ENCODE results near the gene INSR.
A peak's percentile ranks its signal among the peaks of the same experiment; 100 is the strongest.

The INSR gene

GRCh38 chr19:7267792-7268704 is 26.2 kb downstream of the INSR start:
- no peak for DNase-seq (ENCODE audit: low read depth)
- H3K4me3 ChIP-seq (ENCODE audit: low read depth, low read length): no peak overlapping the region
- TF ChIP-seq, protein P1, sequence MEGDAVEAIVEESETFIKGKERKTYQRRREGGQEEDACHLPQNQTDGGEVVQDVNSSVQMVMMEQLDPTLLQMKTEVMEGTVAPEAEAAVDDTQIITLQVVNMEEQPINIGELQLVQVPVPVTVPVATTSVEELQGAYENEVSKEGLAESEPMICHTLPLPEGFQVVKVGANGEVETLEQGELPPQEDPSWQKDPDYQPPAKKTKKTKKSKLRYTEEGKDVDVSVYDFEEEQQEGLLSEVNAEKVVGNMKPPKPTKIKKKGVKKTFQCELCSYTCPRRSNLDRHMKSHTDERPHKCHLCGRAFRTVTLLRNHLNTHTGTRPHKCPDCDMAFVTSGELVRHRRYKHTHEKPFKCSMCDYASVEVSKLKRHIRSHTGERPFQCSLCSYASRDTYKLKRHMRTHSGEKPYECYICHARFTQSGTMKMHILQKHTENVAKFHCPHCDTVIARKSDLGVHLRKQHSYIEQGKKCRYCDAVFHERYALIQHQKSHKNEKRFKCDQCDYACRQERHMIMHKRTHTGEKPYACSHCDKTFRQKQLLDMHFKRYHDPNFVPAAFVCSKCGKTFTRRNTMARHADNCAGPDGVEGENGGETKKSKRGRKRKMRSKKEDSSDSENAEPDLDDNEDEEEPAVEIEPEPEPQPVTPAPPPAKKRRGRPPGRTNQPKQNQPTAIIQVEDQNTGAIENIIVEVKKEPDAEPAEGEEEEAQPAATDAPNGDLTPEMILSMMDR (IDR thresholded peaks at IDR 0.05; ENCODE audit: control insufficient read depth, extremely low read depth, insufficient read depth): no peak

- TF ChIP-seq, protein P1 (IDR thresholded peaks at IDR 0.05; ENCODE audit: control insufficient read depth, extremely low read depth, insufficient read depth): no peak
- no peak overlapping the region for H3K4me3 ChIP-seq (ENCODE audit: low read depth, low read length)
- DNase-seq (ENCODE audit: low read depth): no peak
These were observed 27.4 kb downstream of the INSR start for GRCh38 chr19:7266832-7267231.

GRCh38 chr19:7265963-7266362 is 28.3 kb downstream of the INSR start:
- no peak overlapping the region for H3K4me3 ChIP-seq (ENCODE audit: low read depth, low read length)
- peak; percentile 87 for DNase-seq (ENCODE audit: low read depth)
- TF ChIP-seq, protein P1 (IDR thresholded peaks at IDR 0.05; ENCODE audit: control insufficient read depth, extremely low read depth, insufficient read depth): no peak

DNA sequence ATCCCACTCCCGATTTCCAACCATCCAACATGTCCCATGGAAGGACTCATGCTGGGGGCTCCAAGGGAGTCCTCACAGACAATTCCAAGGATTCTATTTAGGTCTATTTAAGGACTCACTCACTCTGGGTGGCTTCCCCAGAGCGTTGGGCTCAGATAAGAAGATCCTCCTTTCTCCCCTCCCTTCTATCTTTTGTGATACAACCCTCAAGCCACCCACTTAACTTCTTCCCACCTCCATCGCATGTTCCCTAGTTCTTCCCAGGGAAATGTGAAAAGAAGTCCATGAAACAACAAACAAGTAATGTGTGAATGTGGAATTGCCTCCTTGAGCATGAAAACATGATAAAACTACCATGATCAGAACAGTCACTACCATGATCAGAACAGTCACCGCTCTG is 29.4 kb downstream of the INSR start:
- DNase-seq (ENCODE audit: low read depth): no peak
- TF ChIP-seq, protein P1 (IDR thresholded peaks at IDR 0.05; ENCODE audit: control insufficient read depth, extremely low read depth, insufficient read depth): no peak
- no peak overlapping the region for H3K4me3 ChIP-seq (ENCODE audit: low read depth, low read length)

GRCh38 chr19:7263521-7263920 is 30.7 kb downstream of the INSR start:
- DNase-seq (ENCODE audit: low read depth): no peak
- no peak overlapping the region for H3K4me3 ChIP-seq (ENCODE audit: low read depth, low read length)
- TF ChIP-seq, protein P1 (IDR thresholded peaks at IDR 0.05; ENCODE audit: control insufficient read depth, extremely low read depth, insufficient read depth): no peak

DNA sequence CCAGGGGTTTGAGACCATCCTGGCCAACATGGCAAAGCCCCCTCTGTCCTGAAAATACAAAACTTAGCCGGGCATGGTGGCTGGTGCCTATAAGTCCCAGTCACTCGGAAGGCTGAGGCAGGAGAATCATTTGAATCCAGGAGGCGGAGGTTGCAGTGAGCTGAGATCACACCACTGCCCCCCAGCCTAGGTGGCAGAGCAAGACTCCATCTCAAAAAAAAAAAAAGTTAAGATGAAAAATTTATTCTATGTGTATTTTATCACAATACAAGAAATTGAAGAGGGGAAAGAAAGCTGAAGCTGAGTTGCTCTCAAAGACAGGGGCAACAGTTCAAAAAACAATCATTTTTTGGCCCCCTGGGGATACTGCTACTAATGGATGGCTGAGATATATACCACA is 31.1 kb downstream of the INSR start:
- no peak overlapping the region for H3K4me3 ChIP-seq (ENCODE audit: low read depth, low read length)
- DNase-seq (ENCODE audit: low read depth): no peak
- TF ChIP-seq, protein P1 (IDR thresholded peaks at IDR 0.05; ENCODE audit: control insufficient read depth, extremely low read depth, insufficient read depth): no peak
